HepG2 (cell line): ENCODE data around the gene UNC79.

Experiments used
- CEBPB ChIP-seq: IDR thresholded peaks from 2 replicates; pipeline ENCODE4 v1.6.1; 2011; ENCODE audit warnings: low read depth, low read length, improper control_type of control experiment, borderline replicate concordance
- CTCF ChIP-seq: sonication (generic); formaldehyde crosslinking; IDR thresholded peaks from 2 replicates; pipeline ENCODE4 v1.5.0; 2020; ENCODE audit warnings: mild to moderate bottlenecking, missing genetic modification reagents, moderate library complexity
- TF ChIP-seq, protein P1 (sequence below), 2 experiments: IDR thresholded peaks; 2 replicates each; pipeline ENCODE4 v1.6.1; 2011 to 2012; ENCODE audit warnings: low read length in 2 of 2, borderline replicate concordance in 1 of 2, low read depth in 1 of 2, mild to moderate bottlenecking in 1 of 2, moderate library complexity in 1 of 2

- TF ChIP-seq, protein P1, sequence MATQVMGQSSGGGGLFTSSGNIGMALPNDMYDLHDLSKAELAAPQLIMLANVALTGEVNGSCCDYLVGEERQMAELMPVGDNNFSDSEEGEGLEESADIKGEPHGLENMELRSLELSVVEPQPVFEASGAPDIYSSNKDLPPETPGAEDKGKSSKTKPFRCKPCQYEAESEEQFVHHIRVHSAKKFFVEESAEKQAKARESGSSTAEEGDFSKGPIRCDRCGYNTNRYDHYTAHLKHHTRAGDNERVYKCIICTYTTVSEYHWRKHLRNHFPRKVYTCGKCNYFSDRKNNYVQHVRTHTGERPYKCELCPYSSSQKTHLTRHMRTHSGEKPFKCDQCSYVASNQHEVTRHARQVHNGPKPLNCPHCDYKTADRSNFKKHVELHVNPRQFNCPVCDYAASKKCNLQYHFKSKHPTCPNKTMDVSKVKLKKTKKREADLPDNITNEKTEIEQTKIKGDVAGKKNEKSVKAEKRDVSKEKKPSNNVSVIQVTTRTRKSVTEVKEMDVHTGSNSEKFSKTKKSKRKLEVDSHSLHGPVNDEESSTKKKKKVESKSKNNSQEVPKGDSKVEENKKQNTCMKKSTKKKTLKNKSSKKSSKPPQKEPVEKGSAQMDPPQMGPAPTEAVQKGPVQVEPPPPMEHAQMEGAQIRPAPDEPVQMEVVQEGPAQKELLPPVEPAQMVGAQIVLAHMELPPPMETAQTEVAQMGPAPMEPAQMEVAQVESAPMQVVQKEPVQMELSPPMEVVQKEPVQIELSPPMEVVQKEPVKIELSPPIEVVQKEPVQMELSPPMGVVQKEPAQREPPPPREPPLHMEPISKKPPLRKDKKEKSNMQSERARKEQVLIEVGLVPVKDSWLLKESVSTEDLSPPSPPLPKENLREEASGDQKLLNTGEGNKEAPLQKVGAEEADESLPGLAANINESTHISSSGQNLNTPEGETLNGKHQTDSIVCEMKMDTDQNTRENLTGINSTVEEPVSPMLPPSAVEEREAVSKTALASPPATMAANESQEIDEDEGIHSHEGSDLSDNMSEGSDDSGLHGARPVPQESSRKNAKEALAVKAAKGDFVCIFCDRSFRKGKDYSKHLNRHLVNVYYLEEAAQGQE (IDR thresholded peaks at IDR 0.05; ENCODE audit: borderline replicate concordance in 1 of 2, low read depth in 1 of 2, low read length in 2 of 2), result no peak
- TF ChIP-seq CTCF (CRISPR knock-in tag) (no peak), CEBPB (no peak)
These were observed 317.7 kb downstream of the UNC79 start for GRCh38 chr14:93748208-93749075.
